Activated CD8-positive, alpha-beta T cell treated with anti-CD3 and anti-CD28 coated beads, Interleukin-2, amount 10 ng/mL, durations not matched to agents 7 days and 5 days (primary cell): ENCODE results near the gene PAIP2B. TPM values are rescaled to one million over a fixed set of nuclear protein-coding genes. Genes with fewer than 3 reads are reported as not detected.
A peak's percentile ranks its signal among the peaks of the same experiment; 100 is the strongest.
"Not testable (repeated sequence)": the region's sequence is repeated elsewhere in the genome, so short reads cannot be mapped to it uniquely, and the experiment has no call there.

Experiments
- ATAC-seq: fragments of 150-1000 bp; cut with Tn5 transposase; one replicate; pipeline ENCODE4 v1.10.0; 2021; ENCODE audit warnings: moderate library complexity
- CTCF ChIA-PET: fragments of 350-600 bp; sonication (Branson Sonifier 250); formaldehyde crosslinking; loops from one replicate; lab custom pipeline; 2021; ENCODE audit warnings: antibody characterized with exemption; lab: Charles Lee
- POLR2A ChIA-PET: fragments of 350-600 bp; sonication (Branson Sonifier 250); formaldehyde crosslinking; loops from one replicate; lab custom pipeline; 2021; ENCODE audit warnings: antibody characterized with exemption; lab: Charles Lee
- DNase-seq: peaks from one replicate; pipeline ENCODE4 v3.0.0-alpha.2; 2020
- H3K27ac Mint-ChIP-seq: one replicate; pipeline ENCODE4 v1.8.0; 2021; ENCODE audit warnings: mild to moderate bottlenecking, mixed read lengths
- H3K27me3 Mint-ChIP-seq: one replicate; pipeline ENCODE4 v1.8.0; 2021; ENCODE audit warnings: low read depth, mixed read lengths
- H3K36me3 Mint-ChIP-seq: one replicate; pipeline ENCODE4 v1.8.0; 2021; ENCODE audit warnings: low read depth, mixed read lengths
- H3K4me1 Mint-ChIP-seq: one replicate; pipeline ENCODE4 v1.8.0; 2021; ENCODE audit warnings: low read depth, mixed read lengths
- H3K4me3 Mint-ChIP-seq: one replicate; pipeline ENCODE4 v1.8.0; 2021; ENCODE audit warnings: mild to moderate bottlenecking, mixed read lengths
- H3K9me3 Mint-ChIP-seq: one replicate; pipeline ENCODE4 v1.8.0; 2022; ENCODE audit warnings: mixed read lengths; ENCODE audit not compliant: insufficient read depth
- total RNA-seq, 2 experiments: library from RNA; stranded (reverse); gene quantifications; one replicate each; pipeline ENCODE4 v1.2.3, GENCODE V29; 2021

The PAIP2B gene
- total RNA-seq, 2 experiments from 2014 or later = 1.3 to 1.5 TPM

- ATAC-seq = no peak
- H3K27ac Mint-ChIP-seq = no peak overlapping the region
These were observed 45.6 kb downstream of the PAIP2B start for GRCh38 chr2:71181316-71181715.

GRCh38 chr2:71178836-71179235, 48.1 kb downstream of the PAIP2B start:
- H3K4me1 Mint-ChIP-seq = peaks cover 12% of the 10 kb centered on the region
- ATAC-seq, H3K4me3 Mint-ChIP-seq, POLR2A ChIA-PET, H3K27me3 Mint-ChIP-seq, CTCF ChIA-PET, H3K27ac Mint-ChIP-seq, DNase-seq, H3K9me3 Mint-ChIP-seq, H3K36me3 Mint-ChIP-seq: not testable (repeated sequence)

More at GRCh38 chr2:71181316-71181715, 45.6 kb downstream of the PAIP2B start:
- Mint-ChIP-seq H3K9me3 (no peaks in the 10 kb centered on the region), H3K36me3 (no peaks in the 10 kb centered on the region), H3K4me1 (no peaks in the 10 kb centered on the region), H3K4me3 (no peak overlapping the region), H3K27me3 (no peaks in the 10 kb centered on the region)
- DNase-seq = no peak
- ChIA-PET POLR2A (no interaction called here), CTCF (no interaction called here)

DNA sequence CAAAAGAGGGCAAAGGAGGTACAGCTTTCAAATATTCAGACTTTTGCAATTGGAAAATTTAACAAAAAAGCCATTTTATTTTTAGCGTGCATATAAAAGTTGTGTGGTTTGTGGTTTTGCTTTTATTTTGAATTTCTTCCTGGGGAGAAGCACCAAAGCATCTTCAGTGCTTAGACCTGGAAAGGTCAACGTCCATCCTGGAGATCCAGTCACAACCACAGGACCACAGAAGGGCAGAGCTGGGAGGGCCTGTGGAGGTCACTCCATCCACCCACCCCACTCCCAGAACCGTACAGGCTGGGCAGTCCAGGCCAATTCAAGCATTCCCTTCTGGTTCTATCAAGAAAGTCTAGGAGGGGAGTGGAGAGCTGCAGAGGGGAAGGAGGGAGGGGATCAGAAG, 52.7 kb downstream of the PAIP2B start:
- H3K4me3 Mint-ChIP-seq = no peak overlapping the region
- no peak for DNase-seq
- ChIA-PET POLR2A (no interaction called here), CTCF (interaction anchor here (1.2 kb wide), 1 partner anchor 157 kb away, joined by 3 read pairs; the partner anchor contains the start of gene ZNF638)
- H3K4me1 Mint-ChIP-seq = peaks cover 12% of the 10 kb centered on the region
- H3K9me3 Mint-ChIP-seq = no peaks in the 10 kb centered on the region
- H3K36me3 Mint-ChIP-seq = no peaks in the 10 kb centered on the region
- peaks cover 8% of the 10 kb centered on the region for H3K27me3 Mint-ChIP-seq
- no peak overlapping the region for H3K27ac Mint-ChIP-seq
- no peak for ATAC-seq

- no peak overlapping the region for H3K27ac Mint-ChIP-seq
- POLR2A ChIA-PET = no interaction called here
These were observed 53.8 kb downstream of the PAIP2B start for GRCh38 chr2:71173096-71173495.

DNA sequence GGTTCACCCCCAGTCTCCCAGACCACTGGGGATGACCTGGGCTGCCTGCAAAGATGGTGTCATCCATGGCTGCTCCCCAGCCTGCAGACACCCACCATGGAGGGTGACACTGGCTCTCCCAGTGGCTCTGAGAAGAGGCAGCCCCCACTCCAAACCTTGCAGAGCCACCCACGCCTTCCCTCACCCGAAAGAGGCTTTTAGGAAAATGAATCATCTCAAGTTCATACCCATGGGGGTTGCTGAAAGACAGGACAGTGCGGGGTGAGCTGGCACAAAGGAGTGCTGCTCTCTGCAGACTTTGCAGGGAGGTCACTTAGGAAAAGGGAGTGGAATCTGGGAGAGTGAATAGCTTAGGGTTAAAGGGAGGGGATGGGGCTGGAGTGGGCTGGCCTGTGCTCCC, 60.1 kb downstream of the PAIP2B start:
- DNase-seq (no peak), ATAC-seq (no peak)
- H3K27ac Mint-ChIP-seq = no peak overlapping the region
- H3K4me1 Mint-ChIP-seq = no peaks in the 10 kb centered on the region
- no peak overlapping the region for H3K4me3 Mint-ChIP-seq
- ChIA-PET CTCF (no interaction called here), POLR2A (no interaction called here)
- no peaks in the 10 kb centered on the region for H3K9me3 Mint-ChIP-seq
- H3K36me3 Mint-ChIP-seq = no peaks in the 10 kb centered on the region
- H3K27me3 Mint-ChIP-seq = peaks cover 12% of the 10 kb centered on the region

More at GRCh38 chr2:71173096-71173495, 53.8 kb downstream of the PAIP2B start:
- Mint-ChIP-seq H3K9me3 (no peaks in the 10 kb centered on the region), H3K36me3 (no peaks in the 10 kb centered on the region), H3K4me3 (no peak overlapping the region), H3K4me1 (peaks cover 12% of the 10 kb centered on the region), H3K27me3 (peaks cover 8% of the 10 kb centered on the region)
- ATAC-seq = no peak
- no peak for DNase-seq
- CTCF ChIA-PET = interaction anchor here (0.8 to 1.2 kb wide), 2 partner anchors 52 to 158 kb away, joined by 3 read pairs; partner anchors contain the start of gene ZNF638

GRCh38 chr2:71157124-71157793, 69.6 kb downstream of the PAIP2B start:
- Mint-ChIP-seq H3K27me3 (peaks cover 5% of the 10 kb centered on the region), H3K4me3 (peak overlapping the region; percentile 36), H3K9me3 (no peaks in the 10 kb centered on the region), H3K4me1 (peaks cover 6% of the 10 kb centered on the region), H3K36me3 (no peaks in the 10 kb centered on the region), H3K27ac (no peak overlapping the region)
- ATAC-seq (peak; percentile 80), DNase-seq (peak; percentile 68)
- ChIA-PET POLR2A (no interaction called here), CTCF (interaction anchor here (1.0 to 1.8 kb wide), 7 partner anchors 10 to 353 kb away, joined by 3 to 8 read pairs (median 3); no protein-coding TSS in a partner anchor)

- H3K27ac Mint-ChIP-seq = no peak overlapping the region
- ATAC-seq (no peak), DNase-seq (no peak)
- H3K36me3 Mint-ChIP-seq = no peaks in the 10 kb centered on the region
- H3K9me3 Mint-ChIP-seq = no peaks in the 10 kb centered on the region
- ChIA-PET POLR2A (no interaction called here), CTCF (interaction anchor here (0.7 to 2.6 kb wide), 10 partner anchors 10 to 354 kb away, joined by 3 to 14 read pairs (median 3); no protein-coding TSS in a partner anchor)
- H3K27me3 Mint-ChIP-seq = peaks cover 5% of the 10 kb centered on the region
- no peak overlapping the region for H3K4me3 Mint-ChIP-seq
- peaks cover 6% of the 10 kb centered on the region for H3K4me1 Mint-ChIP-seq
These were observed 70.3 kb downstream of the PAIP2B start for GRCh38 chr2:71156573-71156972.

DNA sequence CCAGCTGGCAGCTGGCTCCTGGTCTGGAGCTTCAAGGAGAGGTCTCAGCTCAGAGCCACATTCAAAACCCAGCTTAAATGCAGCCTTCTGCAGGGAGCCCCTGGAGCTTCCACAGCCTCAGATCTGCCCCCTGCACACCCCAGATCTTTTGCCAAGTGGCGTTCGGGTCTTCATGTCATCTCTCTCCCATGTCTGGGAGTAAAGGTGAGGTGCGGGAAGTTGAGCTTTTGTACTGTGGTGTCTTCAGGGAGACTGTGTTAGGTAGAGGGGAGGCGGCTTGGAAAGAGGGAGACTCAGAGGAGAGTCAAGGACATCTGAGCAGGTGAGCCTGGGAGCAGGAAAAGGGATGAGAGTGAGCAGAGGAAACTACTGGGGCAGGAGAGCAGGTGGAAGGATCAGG, 71.1 kb downstream of the PAIP2B start:
- peaks cover 5% of the 10 kb centered on the region for H3K27me3 Mint-ChIP-seq
- ChIA-PET POLR2A (no interaction called here), CTCF (interaction anchor here (0.7 to 2.6 kb wide), 11 partner anchors 12 to 355 kb away, joined by 3 to 14 read pairs (median 5); no protein-coding TSS in a partner anchor)

GRCh38 chr2:71154798-71155197, 72.1 kb downstream of the PAIP2B start:
- ChIA-PET POLR2A (interaction anchor here (0.6 to 1.2 kb wide), 2 partner anchors 77 to 86 kb away, joined by 3 read pairs; partner anchors contain the start of gene NAGK), CTCF (interaction anchor here (0.6 to 2.6 kb wide), 15 partner anchors 8 to 355 kb away, joined by 3 to 14 read pairs (median 3); no protein-coding TSS in a partner anchor)
- Mint-ChIP-seq H3K4me1 (peaks cover 6% of the 10 kb centered on the region), H3K27ac (no peak overlapping the region), H3K27me3 (peaks cover 3% of the 10 kb centered on the region), H3K9me3 (no peaks in the 10 kb centered on the region), H3K4me3 (no peak overlapping the region), H3K36me3 (peaks cover 4% of the 10 kb centered on the region)
- peak; percentile 67 for ATAC-seq
- DNase-seq = peak; percentile 35

More for the DNA sequence above, 71.1 kb downstream of the PAIP2B start:
- Mint-ChIP-seq H3K4me1 (peaks cover 6% of the 10 kb centered on the region), H3K4me3 (no peak overlapping the region), H3K36me3 (no peaks in the 10 kb centered on the region), H3K27ac (no peak overlapping the region), H3K9me3 (no peaks in the 10 kb centered on the region)
- no peak for DNase-seq
- no peak for ATAC-seq

- Mint-ChIP-seq H3K27ac (no peak overlapping the region), H3K4me1 (peaks cover 6% of the 10 kb centered on the region), H3K36me3 (peaks cover 8% of the 10 kb centered on the region), H3K9me3 (no peaks in the 10 kb centered on the region), H3K27me3 (peaks cover 2% of the 10 kb centered on the region), H3K4me3 (no peak overlapping the region)
- ChIA-PET POLR2A (interaction anchor here (0.6 to 1.2 kb wide), 2 partner anchors 76 to 86 kb away, joined by 3 read pairs; partner anchors contain the start of gene NAGK), CTCF (interaction anchor here (0.7 to 2.6 kb wide), 10 partner anchors 7 to 356 kb away, joined by 3 to 14 read pairs (median 6); no protein-coding TSS in a partner anchor)
- DNase-seq (no peak), ATAC-seq (no peak)
These were observed 72.6 kb downstream of the PAIP2B start for GRCh38 chr2:71154279-71154678.

- no peak for ATAC-seq
- POLR2A ChIA-PET = no interaction called here
- H3K27ac Mint-ChIP-seq = no peak overlapping the region
- no peaks in the 10 kb centered on the region for H3K9me3 Mint-ChIP-seq
- no peak overlapping the region for H3K4me3 Mint-ChIP-seq
- H3K4me1 Mint-ChIP-seq = peaks cover 6% of the 10 kb centered on the region
- peaks cover 14% of the 10 kb centered on the region for H3K36me3 Mint-ChIP-seq
- peaks cover 2% of the 10 kb centered on the region for H3K27me3 Mint-ChIP-seq
- DNase-seq = no peak
- CTCF ChIA-PET = interaction anchor here (2.2 kb wide), 1 partner anchor 130 kb away, joined by 11 read pairs; no protein-coding TSS in a partner anchor
These were observed 73.2 kb downstream of the PAIP2B start for GRCh38 chr2:71153585-71154224.
